AG09309 (cell line): Measurements from ENCODE around the gene AK5.

ENCODE experiments used
- DNase-seq: peaks from one replicate; pipeline ENCODE4 v3.0.0-alpha.2; 2010; ENCODE audit warnings: low read depth
- H3K4me3 ChIP-seq: 2 replicates; pipeline ENCODE4 v1.5.1; 2011; ENCODE audit warnings: mild to moderate bottlenecking, low read depth, low read length, moderate library complexity; ENCODE audit not compliant: control insufficient read depth
- CTCF ChIP-seq: IDR thresholded peaks from 2 replicates; pipeline ENCODE4 v1.5.1; 2011; ENCODE audit warnings: mild to moderate bottlenecking, low read depth, low read length, inconsistent platforms; ENCODE audit not compliant: insufficient read depth, control insufficient read depth; ENCODE audit errors: missing control alignments

Gene AK5

DNA sequence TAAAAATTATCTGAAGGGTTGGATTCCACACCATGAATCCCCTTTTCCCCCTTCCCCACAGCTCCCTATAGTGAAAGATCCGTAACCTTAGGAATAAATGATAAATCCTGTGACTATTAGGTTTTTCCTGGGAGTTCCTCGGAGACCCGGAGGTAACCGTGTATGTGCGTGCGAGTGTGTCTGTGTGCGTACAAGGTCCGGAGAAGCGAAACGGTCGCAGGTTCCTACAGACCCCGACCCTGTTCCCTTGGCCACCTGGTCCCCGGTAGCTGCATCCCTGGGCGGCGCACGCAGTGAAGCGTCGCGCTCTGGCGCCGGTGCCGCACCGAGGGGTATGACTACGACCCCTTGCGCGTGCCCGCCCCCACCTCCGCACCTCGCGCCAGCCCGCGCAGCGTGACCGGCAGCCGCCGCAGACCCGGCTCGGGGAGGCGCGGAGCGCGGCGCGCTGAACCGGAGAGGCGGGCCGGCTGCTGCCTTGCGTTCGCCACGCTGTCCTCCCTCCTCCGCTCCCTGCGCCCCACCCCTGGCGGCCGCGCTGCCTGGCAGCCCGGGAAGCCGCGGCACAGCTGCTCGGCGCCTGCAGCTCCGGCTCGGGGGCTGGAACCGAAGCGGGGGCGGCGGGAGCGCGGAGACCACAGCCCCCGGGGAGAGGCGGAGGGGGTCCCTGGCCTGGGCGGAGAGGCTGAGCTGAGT is at the start of gene AK5:
TSS of gene AK5 (plus strand) at position 529 of the 696 bp plus-strand sequence. CDS start 295 bp downstream, outside the sequence.
- no peak for DNase-seq
- H3K4me3 ChIP-seq: peak within 1 kb of the TSS; percentile 98
- TF ChIP-seq CTCF: no peak

DNA sequence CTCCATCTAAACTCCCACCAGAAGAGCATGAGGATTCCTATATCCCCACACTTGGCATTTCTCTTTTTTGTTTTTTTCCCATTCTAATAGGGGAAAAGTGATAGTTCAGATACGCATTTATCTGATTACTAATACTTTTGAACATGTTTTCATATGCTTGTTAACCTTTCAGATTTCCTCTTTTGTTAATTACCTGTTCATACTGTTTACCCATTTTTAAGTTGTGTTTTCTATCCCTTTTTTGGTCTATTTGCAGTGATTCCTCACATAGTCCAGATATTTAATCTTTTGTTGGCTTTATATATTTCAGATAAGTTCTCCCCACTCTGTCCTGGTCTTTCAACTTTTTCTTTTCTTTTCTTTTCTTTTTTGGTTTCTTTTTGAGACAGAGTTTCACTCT is 49.0 kb upstream of the AK5 start:
- no peak overlapping the region for H3K4me3 ChIP-seq
- no peak for TF ChIP-seq CTCF
- no peak for DNase-seq

DNA sequence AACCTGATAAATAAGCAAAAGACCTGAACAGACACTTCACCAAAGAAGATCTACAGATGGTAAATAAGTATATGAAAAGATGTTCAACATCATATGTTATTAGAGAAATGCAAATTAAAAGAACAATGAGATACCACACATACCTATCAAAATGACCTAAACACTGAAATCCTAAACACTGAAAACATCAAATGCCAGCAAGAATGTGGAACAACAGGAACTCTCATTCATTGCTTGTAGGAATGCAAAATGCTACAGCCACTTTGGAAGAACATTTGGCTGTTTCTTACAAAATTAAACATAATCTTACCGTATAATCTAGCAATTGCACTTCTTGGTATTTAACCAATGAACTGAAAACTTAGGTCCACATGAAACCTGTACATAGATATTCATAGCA is 47.7 kb upstream of the AK5 start:
- no peak for TF ChIP-seq CTCF
- DNase-seq: no peak
- H3K4me3 ChIP-seq: no peak overlapping the region

- no peak for DNase-seq
- H3K4me3 ChIP-seq: no peak overlapping the region
- no peak for TF ChIP-seq CTCF
These were observed 46.9 kb upstream of the AK5 start for GRCh38 chr1:77234943-77235342.

DNA sequence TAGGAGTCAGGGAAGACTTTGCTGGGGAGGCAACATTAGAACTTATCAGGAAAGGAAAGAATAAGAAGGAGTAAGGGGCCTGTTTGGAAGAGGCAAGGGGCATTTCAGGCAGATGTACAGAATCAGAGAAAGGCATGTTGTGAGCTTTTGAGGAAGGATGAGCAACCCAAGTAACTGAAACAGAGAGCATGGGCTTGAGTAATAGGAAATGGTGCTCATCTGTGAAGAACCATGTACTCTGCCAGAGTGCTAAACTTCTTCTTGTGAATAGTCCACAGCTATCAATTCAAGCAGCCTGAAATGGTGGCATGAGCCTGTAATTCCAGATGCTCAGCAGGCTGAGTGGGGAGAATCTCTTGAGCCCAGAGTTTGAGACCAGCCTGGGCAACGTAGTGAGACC is 43.4 kb upstream of the AK5 start:
- TF ChIP-seq CTCF: no peak
- H3K4me3 ChIP-seq: no peak overlapping the region
- DNase-seq: no peak

DNA sequence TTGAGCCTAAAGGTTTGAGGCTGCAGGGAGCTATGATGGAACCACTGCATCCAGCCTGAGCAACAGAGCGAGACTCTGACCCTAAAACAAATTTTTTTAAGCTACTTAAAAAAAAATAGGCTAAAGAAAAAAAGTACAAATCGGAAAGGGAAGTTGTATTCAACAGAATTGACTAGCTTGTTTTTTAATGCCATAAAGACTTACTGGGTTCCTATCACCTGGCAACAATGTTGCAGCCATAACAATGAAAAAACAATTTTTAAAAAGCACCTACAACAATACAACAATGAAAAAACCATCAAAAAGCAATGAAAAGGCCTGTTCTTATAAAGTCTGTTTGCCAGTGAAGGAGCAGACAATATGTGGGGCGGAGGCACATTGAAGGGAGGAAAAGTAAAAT is 42.5 kb upstream of the AK5 start:
- DNase-seq: no peak
- TF ChIP-seq CTCF: no peak
- H3K4me3 ChIP-seq: no peak overlapping the region
